HEK293T (cell line): Measurements from ENCODE around the gene C1orf105.

ENCODE experiments used
- BHLHE40 ChIP-seq: fragments of 450-650 bp; IDR thresholded peaks from 2 replicates; pipeline ENCODE4 v1.6.1; 2016; ENCODE audit warnings: mild to moderate bottlenecking, moderate library complexity, borderline replicate concordance
- FOXM1 ChIP-seq: fragments of 450-650 bp; IDR thresholded peaks from 2 replicates; pipeline ENCODE4 v1.6.1; 2017; ENCODE audit warnings: mild to moderate bottlenecking, borderline replicate concordance
- NFRKB ChIP-seq: fragments of 450-650 bp; IDR thresholded peaks from 2 replicates; pipeline ENCODE4 v1.6.1; 2016; ENCODE audit warnings: mild to moderate bottlenecking, moderate library complexity
- SP1 ChIP-seq: fragments of 450-650 bp; IDR thresholded peaks from 2 replicates; pipeline ENCODE4 v1.6.1; 2017
- TARDBP ChIP-seq: fragments of 450-650 bp; IDR thresholded peaks from 2 replicates; pipeline ENCODE4 v1.6.1; 2016

DNA sequence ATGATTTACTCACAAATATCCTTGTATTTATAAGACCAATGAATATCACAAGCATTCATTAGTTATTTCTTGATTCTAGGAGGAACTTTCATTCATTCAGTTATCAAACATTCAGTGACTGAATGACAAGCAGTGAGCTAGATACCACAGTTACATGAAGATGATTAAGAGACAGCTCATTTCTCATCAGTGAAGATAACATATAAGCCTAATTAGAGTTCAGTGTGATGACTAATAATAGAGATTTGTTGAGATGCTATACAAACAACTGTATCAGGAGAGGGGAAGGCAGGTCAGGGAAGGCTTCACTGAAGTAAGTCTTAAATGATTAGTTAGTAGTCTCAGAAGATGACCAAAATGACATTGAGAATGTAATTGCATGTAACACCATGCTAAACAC lies 14.6 kb upstream of the C1orf105 start:
- no peak for TF ChIP-seq BHLHE40
- no peak for TF ChIP-seq NFRKB
- no peak for TF ChIP-seq FOXM1
- no peak for TF ChIP-seq TARDBP
- no peak for TF ChIP-seq SP1
